ENCODE measurements around the gene ZNF248.
"Not testable (repeated sequence)": the region's sequence is repeated elsewhere in the genome, so short reads cannot be mapped to it uniquely, and the experiment has no call there.

ZNF248 gene

GRCh38 chr10:37857287-37858211, at the start of gene ZNF248:
Gene ZNF248 (minus strand): TSS chr10:37857610. CDS start chr10:37856310, 1,300 bp downstream.
- DNase-seq: peak; percentile 89

GRCh38 chr10:37906382-37906781, 49.0 kb upstream of the ZNF248 start:
- no peak for DNase-seq

GRCh38 chr10:37896436-37896835, 39.0 kb upstream of the ZNF248 start:
- no peak for DNase-seq

GRCh38 chr10:37895674-37896073, 38.3 kb upstream of the ZNF248 start:
- no peak for DNase-seq

- DNase-seq: no peak
Measured at GRCh38 chr10:37885850-37886249, 28.4 kb upstream of the ZNF248 start.

- DNase-seq: no peak
Measured at GRCh38 chr10:37872955-37873354, 15.5 kb upstream of the ZNF248 start.

GRCh38 chr10:37872283-37872682, 14.9 kb upstream of the ZNF248 start:
- DNase-seq: no peak

- DNase-seq: no peak
Measured at GRCh38 chr10:37871568-37872251, 14.3 kb upstream of the ZNF248 start.

- no peak for DNase-seq
Measured at GRCh38 chr10:37871143-37871542, 13.7 kb upstream of the ZNF248 start.

GRCh38 chr10:37868796-37869195, 11.4 kb upstream of the ZNF248 start:
- no peak for DNase-seq

- no peak for DNase-seq
Measured at GRCh38 chr10:37865957-37866803, 8.8 kb upstream of the ZNF248 start.

- no peak for DNase-seq
Measured at GRCh38 chr10:37865264-37865663, 7.9 kb upstream of the ZNF248 start.

- no peak for DNase-seq
Measured at GRCh38 chr10:37860494-37861190, 3.2 kb upstream of the ZNF248 start.

GRCh38 chr10:37859270-37859669, 1.9 kb upstream of the ZNF248 start:
- not testable (repeated sequence) for DNase-seq

- DNase-seq: peak; percentile 8
Measured at GRCh38 chr10:37856881-37857286, 526 bp downstream of the ZNF248 start.

GRCh38 chr10:37855636-37856035, 1.8 kb downstream of the ZNF248 start:
- no peak for DNase-seq

GRCh38 chr10:37854626-37855025, 2.8 kb downstream of the ZNF248 start:
- no peak for DNase-seq

- no peak for DNase-seq
Measured at GRCh38 chr10:37844644-37845043, 12.8 kb downstream of the ZNF248 start.

GRCh38 chr10:37839243-37839642, 18.2 kb downstream of the ZNF248 start:
- no peak for DNase-seq

- DNase-seq: no peak
Measured at GRCh38 chr10:37831495-37832333, 25.7 kb downstream of the ZNF248 start.

- DNase-seq: no peak
Measured at GRCh38 chr10:37826806-37827205, 30.6 kb downstream of the ZNF248 start.

- DNase-seq: no peak
Measured at GRCh38 chr10:37821237-37821636, 36.2 kb downstream of the ZNF248 start.

Data from activated CD4-positive, alpha-beta T cell treated with anti-CD3 and anti-CD28 coated beads for 1 hour (primary cell).